HepG2 (cell line): Measurements from ENCODE around the gene LUZP1. TPM values are rescaled to one million over a fixed set of nuclear protein-coding genes. Genes with fewer than 3 reads are reported as not detected.

Experiments used
- ATAC-seq: fragments of 200-7000 bp; cut with Tn5 transposase; 3 replicates; pipeline ENCODE4 v1.9.1; 2020; ENCODE audit warnings: mild to moderate bottlenecking, moderate library complexity
- BruUV-seq: library from RNA; stranded (reverse); fragments of 400-500 nt; replicated peaks from 2 replicates; lab custom pipeline; 2021; lab: Mats Ljungman, UMichigan
- CTCF ChIA-PET: fragments of 300-600 bp; formaldehyde crosslinking; extraction: SDS; loops from one replicate; lab custom pipeline; 2021; ENCODE audit warnings: low total read pairs, inconsistent platforms, low intra/inter-chr PET ratio; lab: Yijun Ruan, JAX
- POLR2A ChIA-PET: fragments of 350-600 bp; sonication (Branson Sonifier 250); formaldehyde crosslinking; loops from one replicate; lab custom pipeline; 2020; ENCODE audit warnings: antibody characterized with exemption, inconsistent platforms; lab: Yijun Ruan, JAX
- DNase-seq: peaks from one replicate; pipeline ENCODE4 v3.0.0-alpha.2; 2015; ENCODE audit warnings: low spot score
- FAIRE-seq: peaks from 3 replicates; lab custom pipeline; 2011; peaks lifted over from hg19 to GRCh38; lab: Jason Lieb, UNC
- H2AFZ ChIP-seq: one replicate; pipeline ENCODE4 v1.6.1; 2011; ENCODE audit warnings: low read length, inconsistent platforms
- H3K27ac ChIP-seq: fragments of 300-600 bp; 3 replicates; pipeline ENCODE4 v1.8.0; 2011; ENCODE audit warnings: mixed run types, mild to moderate bottlenecking, mixed read lengths, low read length, inconsistent platforms; ENCODE audit not compliant: insufficient read depth; ENCODE audit errors: extremely low read length
- H3K27me3 ChIP-seq, 2 experiments: fragments of 200-600 bp in 1 of 2; 2 replicates in 1 of 2; 3 replicates in 1 of 2; pipeline versions ENCODE4 v1.6.0 to v1.8.0; 2011; ENCODE audit warnings: low read length in 2 of 2, mild to moderate bottlenecking in 2 of 2, moderate library complexity in 2 of 2, inconsistent platforms in 1 of 2; ENCODE audit not compliant: insufficient read depth in 2 of 2, control insufficient read depth in 1 of 2
- H3K36me3 ChIP-seq, 2 experiments: fragments of 200-600 bp in 1 of 2; replicated peaks in 1 of 2; 2 replicates in 1 of 2; 3 replicates in 1 of 2; pipeline versions ENCODE4 v1.5.1 to v1.8.0; 2011; ENCODE audit warnings: low read length in 2 of 2, inconsistent platforms in 1 of 2; ENCODE audit not compliant: insufficient read depth in 2 of 2, control insufficient read depth in 1 of 2
- H3K4me1 ChIP-seq: 2 replicates; pipeline ENCODE4 v1.5.1; 2012; ENCODE audit warnings: low read length, inconsistent platforms; ENCODE audit not compliant: insufficient read depth
- H3K4me2 ChIP-seq: 2 replicates; pipeline ENCODE4 v1.6.0; 2011; ENCODE audit warnings: low read depth, low read length, inconsistent platforms
- H3K4me3 ChIP-seq, 3 experiments: fragments of 200-600 bp in 1 of 3; sonication (generic), shearing (Covaris generic) in 1 of 3; replicated peaks in 1 of 3; 2 replicates each; pipeline ENCODE4 v1.5.1; 2011 to 2016; ENCODE audit warnings: low read length in 3 of 3, inconsistent platforms in 2 of 3, low read depth in 2 of 3, mild to moderate bottlenecking in 2 of 3, control low read depth in 1 of 3, mixed read lengths in 1 of 3; ENCODE audit not compliant: insufficient read depth in 1 of 3
- H3K79me2 ChIP-seq: one replicate; pipeline ENCODE4 v1.6.1; 2011; ENCODE audit warnings: low read length, inconsistent platforms; ENCODE audit not compliant: insufficient read depth
- H3K9ac ChIP-seq: 2 replicates; pipeline ENCODE4 v1.6.0; 2011; ENCODE audit warnings: mild to moderate bottlenecking, low read depth, low read length, inconsistent platforms; ENCODE audit not compliant: insufficient read depth
- H3K9me3 ChIP-seq: 2 replicates; pipeline ENCODE4 v1.5.1; 2012; ENCODE audit warnings: mild to moderate bottlenecking, low read length
- H4K20me1 ChIP-seq: 2 replicates; pipeline ENCODE4 v1.6.0; 2011; ENCODE audit warnings: inconsistent platforms, mild to moderate bottlenecking, low read length, moderate library complexity; ENCODE audit not compliant: insufficient read depth
- AHR ChIP-seq: IDR thresholded peaks from 2 replicates; pipeline ENCODE4 v1.6.1; 2018; ENCODE audit warnings: missing genetic modification reagents, missing compliant biosample characterization
- EHMT2 ChIP-seq: fragments of 200-600 bp; sonication (generic); IDR thresholded peaks from 2 replicates; pipeline ENCODE4 v1.7.0; 2017; ENCODE audit warnings: antibody characterized with exemption, low read depth, low read length, borderline replicate concordance
- GTF2F1 ChIP-seq: fragments of 150-350 bp; IDR thresholded peaks from 2 replicates; pipeline ENCODE4 v1.6.1; 2014; ENCODE audit warnings: low read length
- HCFC1 ChIP-seq: fragments of 150-350 bp; IDR thresholded peaks from 2 replicates; pipeline ENCODE4 v1.6.1; 2014; ENCODE audit warnings: low read depth, low read length
- HDAC2 ChIP-seq: sonication (generic); formaldehyde crosslinking; IDR thresholded peaks from 2 replicates; pipeline ENCODE4 v1.4.0; 2020; ENCODE audit warnings: missing genetic modification reagents
- KDM5A ChIP-seq: fragments of 200-600 bp; sonication (generic); IDR thresholded peaks from 2 replicates; pipeline ENCODE4 v1.7.0; 2018; ENCODE audit warnings: antibody characterized with exemption, mild to moderate bottlenecking, low read length, borderline replicate concordance
- KMT2B ChIP-seq: IDR thresholded peaks from 2 replicates; pipeline ENCODE4 v1.6.1; 2016; ENCODE audit warnings: missing genetic modification reagents, missing compliant biosample characterization
- NCOA1 ChIP-seq: sonication (generic); formaldehyde crosslinking; IDR thresholded peaks from 2 replicates; pipeline ENCODE4 v1.9.0; 2021; ENCODE audit warnings: missing genetic modification reagents
- NFYC ChIP-seq: IDR thresholded peaks from 2 replicates; pipeline ENCODE4 v1.6.1; 2016; ENCODE audit warnings: missing genetic modification reagents, missing compliant biosample characterization
- UBTF ChIP-seq: sonication (generic); formaldehyde crosslinking; IDR thresholded peaks from 2 replicates; pipeline ENCODE4 v1.4.0; 2020; ENCODE audit warnings: mild to moderate bottlenecking, missing genetic modification reagents
- ZMYM2 ChIP-seq: sonication (generic); formaldehyde crosslinking; IDR thresholded peaks from 2 replicates; pipeline ENCODE4 v1.8.0; 2022; ENCODE audit warnings: mild to moderate bottlenecking, missing genetic modification reagents
- ZNF251 ChIP-seq: sonication (generic); formaldehyde crosslinking; IDR thresholded peaks from 2 replicates; pipeline ENCODE4 v1.9.0; 2021; ENCODE audit warnings: mild to moderate bottlenecking, missing genetic modification reagents
- ZNF605 ChIP-seq: sonication (generic); formaldehyde crosslinking; IDR thresholded peaks from 2 replicates; pipeline ENCODE4 v1.8.0; 2022; ENCODE audit warnings: mild to moderate bottlenecking, missing genetic modification reagents
- ZNF816 ChIP-seq: sonication (generic); formaldehyde crosslinking; IDR thresholded peaks from 2 replicates; pipeline ENCODE4 v1.8.0; 2022; ENCODE audit warnings: missing genetic modification reagents, mild to moderate bottlenecking, borderline replicate concordance
- ZSCAN20 ChIP-seq: sonication (generic); formaldehyde crosslinking; IDR thresholded peaks from 2 replicates; pipeline ENCODE4 v1.4.0; 2020; ENCODE audit warnings: missing genetic modification reagents, mild to moderate bottlenecking, borderline replicate concordance
- WGBS: methylation state at CpG from one replicate; pipeline ENCODE4 v1.1.6; 2017; ENCODE audit warnings: low lambda C conversion rate; 5-methylcytosine and 5-hydroxymethylcytosine counted together
- in situ Hi-C: cut with HindIII; loops from 2 replicates; pipeline ENCODE4 v1.10.0; 2017; ENCODE audit warnings: low pct_unique_long_range_greater_than_20kb; ENCODE audit not compliant: extremely low pct_ligation_motif_present
- intact Hi-C: fragments of 100-400 bp; cut with micrococcal nuclease; formaldehyde crosslinking; loops from one replicate; pipeline ENCODE4 v1.10.0; 2022; ENCODE audit not compliant: unreplicated experiment
- polyA plus RNA-seq, 8 experiments: library from polyadenylated mRNA; depleted of rRNA in 3 of 8; stranded (reverse) in 7 of 8; unstranded in 1 of 8; fragments of >200 nt; fragmentation: Illumina TruSeq in 4 of 8; extraction: Trizol in 4 of 8; gene quantifications; 2 replicates each; pipeline versions ENCODE4 v1.2.1 to v1.2.3, GENCODE V29; 2011 to 2016; ENCODE audit warnings: low read depth in 4 of 8, missing spikeins in 1 of 8, mixed read lengths in 1 of 8; ENCODE audit not compliant: insufficient read depth in 1 of 8
- total RNA-seq, 5 experiments: library from RNA; depleted of rRNA; stranded (reverse); fragments of >200 nt; fragmentation: Illumina TruSeq; extraction: Trizol; gene quantifications; 2 replicates each; pipeline ENCODE4 v1.2.3, GENCODE V29; 2016; ENCODE audit warnings: low read depth in 1 of 5
- TF ChIP-seq, protein P1 (sequence below): sonication (generic); formaldehyde crosslinking; IDR thresholded peaks from 2 replicates; pipeline ENCODE4 v1.9.0; 2021; ENCODE audit warnings: missing genetic modification reagents, mild to moderate bottlenecking, borderline replicate concordance
- TF ChIP-seq, protein P2 (sequence below): sonication (generic); IDR thresholded peaks from 2 replicates; pipeline ENCODE4 v1.6.1; 2016; ENCODE audit warnings: low read depth, borderline replicate concordance
- TF ChIP-seq, protein P3 (sequence below): sonication (generic); formaldehyde crosslinking; IDR thresholded peaks from 2 replicates; pipeline ENCODE4 v1.5.0; 2020; ENCODE audit warnings: mild to moderate bottlenecking, missing genetic modification reagents, moderate library complexity
- TF ChIP-seq, protein P4 (sequence below): sonication (generic); formaldehyde crosslinking; IDR thresholded peaks from 2 replicates; pipeline ENCODE4 v1.9.0; 2021; ENCODE audit warnings: missing genetic modification reagents, borderline replicate concordance

LUZP1 gene
- total and polyA plus RNA-seq, 2 of the 13 experiments (the other 11 are each of a cell fraction or from before 2014, with no cell fraction given) = 6.9 to 12.7 TPM

GRCh38 chr1:23065385-23065784 lies 103.3 kb downstream of the LUZP1 start:
- no peak overlapping the region for H3K4me2 ChIP-seq
- intact Hi-C loops (no loop called here), in situ Hi-C loops (no loop called here)
- WGBS = 97% methylated on average over 2 of the region's 2 CpGs
- no peak overlapping the region for H3K9ac ChIP-seq
- peaks cover 14 to 90% of the 10 kb centered on the region in 2 experiments for H3K36me3 ChIP-seq
- TF ChIP-seq, protein P1, sequence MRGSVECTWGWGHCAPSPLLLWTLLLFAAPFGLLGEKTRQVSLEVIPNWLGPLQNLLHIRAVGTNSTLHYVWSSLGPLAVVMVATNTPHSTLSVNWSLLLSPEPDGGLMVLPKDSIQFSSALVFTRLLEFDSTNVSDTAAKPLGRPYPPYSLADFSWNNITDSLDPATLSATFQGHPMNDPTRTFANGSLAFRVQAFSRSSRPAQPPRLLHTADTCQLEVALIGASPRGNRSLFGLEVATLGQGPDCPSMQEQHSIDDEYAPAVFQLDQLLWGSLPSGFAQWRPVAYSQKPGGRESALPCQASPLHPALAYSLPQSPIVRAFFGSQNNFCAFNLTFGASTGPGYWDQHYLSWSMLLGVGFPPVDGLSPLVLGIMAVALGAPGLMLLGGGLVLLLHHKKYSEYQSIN (CRISPR knock-in tag) = no peak
- no peak for TF ChIP-seq GTF2F1
- TF ChIP-seq KDM5A = no peak
- TF ChIP-seq NCOA1 = no peak
- no peak for TF ChIP-seq ZMYM2
- no peak for TF ChIP-seq ZNF816 (CRISPR knock-in tag)
- no peak for TF ChIP-seq ZNF251 (CRISPR knock-in tag)
- TF ChIP-seq, protein P2, sequence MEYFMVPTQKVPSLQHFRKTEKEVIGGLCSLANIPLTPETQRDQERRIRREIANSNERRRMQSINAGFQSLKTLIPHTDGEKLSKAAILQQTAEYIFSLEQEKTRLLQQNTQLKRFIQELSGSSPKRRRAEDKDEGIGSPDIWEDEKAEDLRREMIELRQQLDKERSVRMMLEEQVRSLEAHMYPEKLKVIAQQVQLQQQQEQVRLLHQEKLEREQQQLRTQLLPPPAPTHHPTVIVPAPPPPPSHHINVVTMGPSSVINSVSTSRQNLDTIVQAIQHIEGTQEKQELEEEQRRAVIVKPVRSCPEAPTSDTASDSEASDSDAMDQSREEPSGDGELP = no peak
- TF ChIP-seq AHR (CRISPR knock-in tag) = no peak
- TF ChIP-seq, protein P3, sequence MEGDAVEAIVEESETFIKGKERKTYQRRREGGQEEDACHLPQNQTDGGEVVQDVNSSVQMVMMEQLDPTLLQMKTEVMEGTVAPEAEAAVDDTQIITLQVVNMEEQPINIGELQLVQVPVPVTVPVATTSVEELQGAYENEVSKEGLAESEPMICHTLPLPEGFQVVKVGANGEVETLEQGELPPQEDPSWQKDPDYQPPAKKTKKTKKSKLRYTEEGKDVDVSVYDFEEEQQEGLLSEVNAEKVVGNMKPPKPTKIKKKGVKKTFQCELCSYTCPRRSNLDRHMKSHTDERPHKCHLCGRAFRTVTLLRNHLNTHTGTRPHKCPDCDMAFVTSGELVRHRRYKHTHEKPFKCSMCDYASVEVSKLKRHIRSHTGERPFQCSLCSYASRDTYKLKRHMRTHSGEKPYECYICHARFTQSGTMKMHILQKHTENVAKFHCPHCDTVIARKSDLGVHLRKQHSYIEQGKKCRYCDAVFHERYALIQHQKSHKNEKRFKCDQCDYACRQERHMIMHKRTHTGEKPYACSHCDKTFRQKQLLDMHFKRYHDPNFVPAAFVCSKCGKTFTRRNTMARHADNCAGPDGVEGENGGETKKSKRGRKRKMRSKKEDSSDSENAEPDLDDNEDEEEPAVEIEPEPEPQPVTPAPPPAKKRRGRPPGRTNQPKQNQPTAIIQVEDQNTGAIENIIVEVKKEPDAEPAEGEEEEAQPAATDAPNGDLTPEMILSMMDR (CRISPR knock-in tag) = no peak
- no peak for TF ChIP-seq HDAC2 (CRISPR knock-in tag)
- TF ChIP-seq, protein P4, sequence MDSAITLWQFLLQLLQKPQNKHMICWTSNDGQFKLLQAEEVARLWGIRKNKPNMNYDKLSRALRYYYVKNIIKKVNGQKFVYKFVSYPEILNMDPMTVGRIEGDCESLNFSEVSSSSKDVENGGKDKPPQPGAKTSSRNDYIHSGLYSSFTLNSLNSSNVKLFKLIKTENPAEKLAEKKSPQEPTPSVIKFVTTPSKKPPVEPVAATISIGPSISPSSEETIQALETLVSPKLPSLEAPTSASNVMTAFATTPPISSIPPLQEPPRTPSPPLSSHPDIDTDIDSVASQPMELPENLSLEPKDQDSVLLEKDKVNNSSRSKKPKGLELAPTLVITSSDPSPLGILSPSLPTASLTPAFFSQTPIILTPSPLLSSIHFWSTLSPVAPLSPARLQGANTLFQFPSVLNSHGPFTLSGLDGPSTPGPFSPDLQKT (CRISPR knock-in tag) = no peak
- no peak for TF ChIP-seq KMT2B (CRISPR knock-in tag)
- no peak for TF ChIP-seq EHMT2
- TF ChIP-seq ZNF605 (CRISPR knock-in tag) = no peak
- TF ChIP-seq NFYC = no peak
- TF ChIP-seq UBTF (CRISPR knock-in tag) = no peak
- TF ChIP-seq ZSCAN20 = no peak
- TF ChIP-seq HCFC1 = no peak
- H3K79me2 ChIP-seq = no peaks in the 10 kb centered on the region
- POLR2A ChIA-PET = no interaction called here
- no peaks in the 10 kb centered on the region for H3K27me3 ChIP-seq
- CTCF ChIA-PET = no interaction called here
- H2AFZ ChIP-seq = no peak overlapping the region
- DNase-seq (no peak), FAIRE-seq (no peak), ATAC-seq (no peak)
- H4K20me1 ChIP-seq = no peaks in the 10 kb centered on the region
- no peaks in the 10 kb centered on the region for H3K4me1 ChIP-seq
- no peak overlapping the region for H3K4me3 ChIP-seq
- BruUV-seq = no TSS peak
- no peak overlapping the region for H3K27ac ChIP-seq
- H3K9me3 ChIP-seq = no peaks in the 10 kb centered on the region
